ENCODE data around the gene RGS10. TPM values are rescaled to one million over a fixed set of nuclear protein-coding genes. Genes with fewer than 3 reads are reported as not detected.

The RGS10 gene
- total and polyA plus RNA-seq, 10 of the 15 experiments (the other 5 are each of a cell fraction or from before 2014, with no cell fraction given) = 72.8 to 193 (median 127) TPM

GRCh38 chr10:119502618-119503155 lies 39.8 kb downstream of the RGS10 start:
- no peak overlapping the region for H3K9ac ChIP-seq (ENCODE audit: control insufficient read depth, insufficient read depth, low read length)
- TF ChIP-seq RUNX3 (IDR thresholded peaks at IDR 0.05; ENCODE audit: low read length) (no peak), RAD21 (IDR thresholded peaks at IDR 0.05; ENCODE audit: insufficient read depth, low read depth, low read length) (no peak), RCOR1 (conservative IDR thresholded peaks at IDR 0.05; ENCODE audit: low read depth, low read length) (no peak), BACH1 (IDR thresholded peaks at IDR 0.05; ENCODE audit: borderline replicate concordance) (0 out of 2 replicates have a peak, but pooled peaks have one; percentile 0), MEF2B (IDR thresholded peaks at IDR 0.05; ENCODE audit: partially characterized antibody, poor library complexity, severe bottlenecking) (no peak)
- ATAC-seq (peak; percentile 25), DNase-seq (ENCODE audit: low read depth, low spot score) (no peak), FAIRE-seq (no peak)
- 87% methylated on average over 19 of the region's 19 CpGs for WGBS (ENCODE audit: insufficient coverage, insufficient replicate concordance, low lambda C conversion rate, missing lambda C conversion rate)
- H2AFZ ChIP-seq (ENCODE audit: control insufficient read depth, low read depth, low read length) = no peak overlapping the region
- H3K9me3 ChIP-seq (replicated peaks; ENCODE audit: control insufficient read depth, insufficient read depth, low read length) = no peaks in the 10 kb centered on the region
- ChIA-PET RAD21 (ENCODE audit: unreplicated experiment) (interaction anchor here (0.8 to 2.0 kb wide), 3 partner anchors 15 to 38 kb away, joined by 4 to 6 read pairs (median 4); no protein-coding TSS in a partner anchor), CTCF (interaction anchor here (0.8 to 1.1 kb wide), 2 partner anchors 13 to 14 kb away, joined by 3 read pairs; no protein-coding TSS in a partner anchor), POLR2A (no interaction called here), SMC1A (ENCODE audit: uncharacterized antibody, unreplicated experiment) (interaction anchor here (0.9 to 1.6 kb wide), 2 partner anchors 17 to 25 kb away, joined by 3 read pairs; no protein-coding TSS in a partner anchor)
- intact Hi-C loops (cut with micrococcal nuclease; ENCODE audit: unreplicated experiment) = no loop called here
- peaks cover 6 to 10% of the 10 kb centered on the region in 2 experiments; a peak in 3 of 4 replicates for H3K36me3 ChIP-seq (ENCODE audit: control insufficient read depth in 2 of 2, insufficient read depth in 2 of 2, low read length in 1 of 2)
- no peaks in the 10 kb centered on the region for H3K27me3 ChIP-seq (replicated peaks in 1 of 2; ENCODE audit: control insufficient read depth in 2 of 2, insufficient read depth in 2 of 2, low read length in 1 of 2)
- 0 out of 2 replicates have a peak overlapping the region, but pooled peaks have one; percentile 26 for H3K4me2 ChIP-seq (ENCODE audit: control insufficient read depth, insufficient read depth)
- H4K20me1 ChIP-seq (ENCODE audit: control insufficient read depth, insufficient read depth) = no peaks in the 10 kb centered on the region
- in situ Hi-C loops (cut with MboI) = no loop called here
- no peak overlapping the region for H3K4me3 ChIP-seq
- no peaks in the 10 kb centered on the region for H3K79me2 ChIP-seq (ENCODE audit: control insufficient read depth, insufficient read depth, low read length)
- peak overlapping the region; percentile 55; the same call in 1 of the 2 replicates for H3K27ac ChIP-seq (ENCODE audit: control insufficient read depth, insufficient read depth)
- BruUV-seq (replicated peaks) = no TSS peak
- peaks cover 17% of the 10 kb centered on the region for H3K4me1 ChIP-seq (ENCODE audit: control insufficient read depth, insufficient read depth, low read length)

- intact Hi-C loops (cut with micrococcal nuclease; ENCODE audit: unreplicated experiment) = no loop called here
- TF ChIP-seq BACH1 (IDR thresholded peaks at IDR 0.05; ENCODE audit: borderline replicate concordance) (0 out of 2 replicates have a peak, but pooled peaks have one; percentile 38), ZBED1 (IDR thresholded peaks at IDR 0.05; ENCODE audit: borderline replicate concordance) (no peak), MTA2 (IDR thresholded peaks at IDR 0.05; ENCODE audit: low read depth) (peak; percentile 64), HDGF (IDR thresholded peaks at IDR 0.05) (no peak), TAF1 (IDR thresholded peaks at IDR 0.05; ENCODE audit: borderline replicate concordance, low read depth, low read length) (no peak), LARP7 (IDR thresholded peaks at IDR 0.05) (no peak), MAX (IDR thresholded peaks at IDR 0.05; ENCODE audit: low read depth, low read length) (no peak), ZZZ3 (IDR thresholded peaks at IDR 0.05; ENCODE audit: control insufficient read depth, insufficient read length, low read depth) (no peak), TCF7 (IDR thresholded peaks at IDR 0.05; ENCODE audit: borderline replicate concordance) (0 out of 2 replicates have a peak, but pooled peaks have one; percentile 7), FOS (IDR thresholded peaks at IDR 0.05; ENCODE audit: borderline replicate concordance, extremely low read depth, insufficient read length) (no peak), ESRRA (IDR thresholded peaks at IDR 0.05; ENCODE audit: low read length) (no peak), ASH2L (IDR thresholded peaks at IDR 0.05; ENCODE audit: borderline replicate concordance, low read depth) (no peak), MTA3 (IDR thresholded peaks at IDR 0.05; ENCODE audit: borderline replicate concordance, low read length) (peak; percentile 52; the same call in 1 of the 2 replicates)
These were observed 40.3 kb downstream of the RGS10 start for GRCh38 chr10:119502209-119502608.

More at GRCh38 chr10:119502209-119502608, 40.3 kb downstream of the RGS10 start:
- no peaks in the 10 kb centered on the region for H3K79me2 ChIP-seq (ENCODE audit: control insufficient read depth, insufficient read depth, low read length)
- peak overlapping the region; percentile 55 for H3K27ac ChIP-seq (ENCODE audit: control insufficient read depth, insufficient read depth)
- SMC1A ChIA-PET (ENCODE audit: uncharacterized antibody, unreplicated experiment) = interaction anchor here (0.9 to 3.8 kb wide), 4 partner anchors 15 to 39 kb away, joined by 3 to 19 read pairs (median 3); no protein-coding TSS in a partner anchor
- H3K9ac ChIP-seq (ENCODE audit: control insufficient read depth, insufficient read depth, low read length) = no peak overlapping the region; the same call in 1 of the 2 replicates
- H2AFZ ChIP-seq (ENCODE audit: control insufficient read depth, low read depth, low read length) = peak overlapping the region; percentile 73
- RAD21 ChIA-PET (ENCODE audit: unreplicated experiment) = interaction anchor here (0.8 to 2.0 kb wide), 4 partner anchors 15 to 38 kb away, joined by 3 to 6 read pairs (median 4); no protein-coding TSS in a partner anchor
- H3K4me2 ChIP-seq (ENCODE audit: control insufficient read depth, insufficient read depth) = peak overlapping the region; percentile 26
- no peaks in the 10 kb centered on the region for H3K9me3 ChIP-seq (replicated peaks; ENCODE audit: control insufficient read depth, insufficient read depth, low read length)
- H3K36me3 ChIP-seq (ENCODE audit: control insufficient read depth in 2 of 2, insufficient read depth in 2 of 2, low read length in 1 of 2) = peaks cover 6 to 10% of the 10 kb centered on the region in 2 experiments; a peak in 3 of 4 replicates
- DNase-seq (ENCODE audit: low read depth, low spot score) (no peak), FAIRE-seq (peak; percentile 94), ATAC-seq (peak; percentile 77)
- H3K4me1 ChIP-seq (ENCODE audit: control insufficient read depth, insufficient read depth, low read length) = peaks cover 19% of the 10 kb centered on the region
- 78% methylated on average over 12 of the region's 12 CpGs for WGBS (ENCODE audit: insufficient coverage, insufficient replicate concordance, low lambda C conversion rate, missing lambda C conversion rate)
- CTCF ChIA-PET = interaction anchor here (0.8 kb wide), 1 partner anchor 14 kb away, joined by 3 read pairs; no protein-coding TSS in a partner anchor
- no peak overlapping the region for H3K4me3 ChIP-seq
- no TSS peak for BruUV-seq (replicated peaks)
- POLR2A ChIA-PET = no interaction called here
- in situ Hi-C loops (cut with MboI) = no loop called here
- H3K27me3 ChIP-seq (replicated peaks in 1 of 2; ENCODE audit: control insufficient read depth in 2 of 2, insufficient read depth in 2 of 2, low read length in 1 of 2) = no peaks in the 10 kb centered on the region
- no peaks in the 10 kb centered on the region for H4K20me1 ChIP-seq (ENCODE audit: control insufficient read depth, insufficient read depth)
